ENCODE results near the gene ZNF418.

DNA sequence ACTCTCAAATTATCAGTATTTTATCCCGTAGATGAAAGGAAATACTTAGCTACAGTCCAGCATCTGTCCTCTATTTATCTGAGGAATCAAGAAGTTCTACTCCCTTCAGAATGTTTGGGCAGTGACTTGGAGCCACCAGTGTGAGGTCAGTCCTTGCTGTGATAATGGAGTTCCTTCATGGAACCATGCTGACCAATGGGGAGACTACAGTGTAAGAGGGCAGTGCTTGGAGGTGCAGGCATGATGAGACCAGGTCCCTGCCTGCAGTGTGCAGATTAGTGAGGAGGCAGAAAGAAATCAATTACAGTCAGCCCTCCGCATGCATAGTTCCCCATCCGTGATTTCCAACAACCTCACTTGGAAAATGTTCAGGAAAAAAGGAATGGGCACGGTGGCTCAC is 39.2 kb upstream of the ZNF418 start, which contains the start of gene C19orf18:
- no peak for TF ChIP-seq EZH2phosphoT487 (IDR thresholded peaks at IDR 0.05; ENCODE audit: borderline replicate concordance, low read depth, low read length)
- TF ChIP-seq, protein P1, sequence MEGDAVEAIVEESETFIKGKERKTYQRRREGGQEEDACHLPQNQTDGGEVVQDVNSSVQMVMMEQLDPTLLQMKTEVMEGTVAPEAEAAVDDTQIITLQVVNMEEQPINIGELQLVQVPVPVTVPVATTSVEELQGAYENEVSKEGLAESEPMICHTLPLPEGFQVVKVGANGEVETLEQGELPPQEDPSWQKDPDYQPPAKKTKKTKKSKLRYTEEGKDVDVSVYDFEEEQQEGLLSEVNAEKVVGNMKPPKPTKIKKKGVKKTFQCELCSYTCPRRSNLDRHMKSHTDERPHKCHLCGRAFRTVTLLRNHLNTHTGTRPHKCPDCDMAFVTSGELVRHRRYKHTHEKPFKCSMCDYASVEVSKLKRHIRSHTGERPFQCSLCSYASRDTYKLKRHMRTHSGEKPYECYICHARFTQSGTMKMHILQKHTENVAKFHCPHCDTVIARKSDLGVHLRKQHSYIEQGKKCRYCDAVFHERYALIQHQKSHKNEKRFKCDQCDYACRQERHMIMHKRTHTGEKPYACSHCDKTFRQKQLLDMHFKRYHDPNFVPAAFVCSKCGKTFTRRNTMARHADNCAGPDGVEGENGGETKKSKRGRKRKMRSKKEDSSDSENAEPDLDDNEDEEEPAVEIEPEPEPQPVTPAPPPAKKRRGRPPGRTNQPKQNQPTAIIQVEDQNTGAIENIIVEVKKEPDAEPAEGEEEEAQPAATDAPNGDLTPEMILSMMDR (conservative IDR thresholded peaks at IDR 0.05; ENCODE audit: low read length): no peak
